GM19239 (cell line): ENCODE data around the gene HMG20A.

Experiments used
- DNase-seq: peaks from one replicate; pipeline ENCODE4 v3.0.0; 2011; ENCODE audit warnings: low spot score; ENCODE audit not compliant: insufficient read length
- FAIRE-seq: peaks from 2 replicates; lab custom pipeline; 2011; peaks lifted over from hg19 to GRCh38; lab: Jason Lieb, UNC

Gene HMG20A

DNA sequence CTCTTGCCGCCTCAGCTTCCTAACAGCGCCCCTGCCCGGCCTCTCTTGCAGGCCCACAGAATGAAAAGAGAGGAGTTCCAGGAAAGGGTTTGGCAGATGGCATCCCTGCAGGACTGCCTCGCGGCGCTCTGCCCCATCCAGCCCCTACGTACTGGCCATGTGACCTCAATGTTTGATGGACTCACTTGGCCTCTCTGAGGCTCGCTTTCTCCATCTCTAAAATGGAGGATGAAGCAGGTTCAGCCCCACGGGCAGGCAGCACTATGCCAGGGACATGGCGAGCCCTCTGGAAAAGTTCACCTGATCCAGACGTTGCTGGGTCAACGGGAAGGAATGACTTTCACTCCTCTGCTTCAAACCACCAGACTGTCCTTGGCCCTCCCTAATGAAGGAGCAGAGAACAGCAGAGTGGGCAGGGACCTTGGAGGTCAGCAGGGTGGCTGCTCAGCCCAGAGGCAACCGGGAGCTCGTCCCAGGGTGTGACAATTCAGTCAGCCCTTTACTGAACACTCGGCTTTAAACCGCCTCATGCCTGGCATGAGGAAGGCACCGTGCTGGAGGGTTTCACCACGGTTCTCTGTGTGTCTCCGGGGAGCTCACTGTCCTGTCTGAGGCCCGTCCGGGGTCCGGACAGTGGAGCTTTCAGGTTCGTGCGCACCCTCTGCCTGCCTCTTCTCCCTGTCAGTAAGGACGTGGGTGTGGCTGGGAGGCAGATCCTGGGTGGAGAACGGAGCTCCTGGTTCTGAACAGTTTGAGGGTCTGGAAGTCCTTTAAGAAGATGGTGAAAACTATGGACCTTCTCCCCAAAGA, 110.7 kb downstream of the HMG20A start:
- DNase-seq (no peak), FAIRE-seq (no peak)

DNA sequence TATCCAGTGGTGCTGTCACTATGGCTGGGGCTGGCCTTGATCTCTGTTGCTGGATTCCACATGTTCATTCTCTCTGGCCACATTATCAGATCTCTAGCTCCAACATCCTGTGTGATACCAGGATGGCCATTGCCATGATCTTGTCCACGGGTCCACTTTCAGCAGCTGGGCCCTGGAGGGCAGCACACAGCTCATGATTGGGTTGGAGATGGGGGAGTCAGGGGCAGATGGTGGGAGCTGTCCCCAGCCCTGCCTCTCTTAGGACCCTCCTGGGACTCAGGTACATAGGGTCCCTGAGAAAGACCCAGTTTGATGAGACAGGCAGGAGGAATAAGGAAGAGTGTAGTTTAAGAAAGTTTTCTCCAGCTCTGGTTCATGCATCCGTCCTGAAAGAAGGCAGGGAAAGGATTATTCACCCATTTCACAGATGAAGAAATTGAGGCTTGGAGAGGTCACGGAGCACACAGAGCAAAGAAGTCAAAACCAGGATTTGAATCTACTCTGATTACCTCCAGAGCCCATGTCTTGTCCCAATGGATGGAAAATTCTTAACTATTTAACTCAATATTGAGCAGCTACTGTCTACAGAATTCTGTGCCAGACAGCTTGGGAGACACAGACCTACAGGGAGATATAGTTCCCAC, 111.5 kb downstream of the HMG20A start:
- FAIRE-seq (no peak), DNase-seq (no peak)

DNA sequence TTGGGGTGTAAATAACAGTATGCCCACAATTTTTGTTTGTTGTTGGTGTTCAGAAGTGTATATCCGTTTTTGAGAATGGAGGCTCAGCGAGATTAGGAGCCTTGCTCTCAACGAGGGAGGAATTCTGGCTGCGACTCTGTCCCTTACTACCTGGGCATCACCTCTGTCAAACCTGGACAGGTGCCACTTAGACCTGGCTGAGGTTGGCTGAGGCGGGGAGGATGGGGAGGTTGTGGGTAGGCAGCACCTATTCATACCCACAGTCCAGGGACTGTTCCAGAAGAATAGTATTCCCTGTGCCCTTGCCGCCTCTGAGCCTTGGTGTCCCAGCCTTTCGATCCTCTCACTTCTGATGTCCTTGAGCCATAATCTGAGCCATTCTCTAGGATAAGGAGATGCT, 112.2 kb downstream of the HMG20A start:
- DNase-seq (no peak), FAIRE-seq (no peak)

DNA sequence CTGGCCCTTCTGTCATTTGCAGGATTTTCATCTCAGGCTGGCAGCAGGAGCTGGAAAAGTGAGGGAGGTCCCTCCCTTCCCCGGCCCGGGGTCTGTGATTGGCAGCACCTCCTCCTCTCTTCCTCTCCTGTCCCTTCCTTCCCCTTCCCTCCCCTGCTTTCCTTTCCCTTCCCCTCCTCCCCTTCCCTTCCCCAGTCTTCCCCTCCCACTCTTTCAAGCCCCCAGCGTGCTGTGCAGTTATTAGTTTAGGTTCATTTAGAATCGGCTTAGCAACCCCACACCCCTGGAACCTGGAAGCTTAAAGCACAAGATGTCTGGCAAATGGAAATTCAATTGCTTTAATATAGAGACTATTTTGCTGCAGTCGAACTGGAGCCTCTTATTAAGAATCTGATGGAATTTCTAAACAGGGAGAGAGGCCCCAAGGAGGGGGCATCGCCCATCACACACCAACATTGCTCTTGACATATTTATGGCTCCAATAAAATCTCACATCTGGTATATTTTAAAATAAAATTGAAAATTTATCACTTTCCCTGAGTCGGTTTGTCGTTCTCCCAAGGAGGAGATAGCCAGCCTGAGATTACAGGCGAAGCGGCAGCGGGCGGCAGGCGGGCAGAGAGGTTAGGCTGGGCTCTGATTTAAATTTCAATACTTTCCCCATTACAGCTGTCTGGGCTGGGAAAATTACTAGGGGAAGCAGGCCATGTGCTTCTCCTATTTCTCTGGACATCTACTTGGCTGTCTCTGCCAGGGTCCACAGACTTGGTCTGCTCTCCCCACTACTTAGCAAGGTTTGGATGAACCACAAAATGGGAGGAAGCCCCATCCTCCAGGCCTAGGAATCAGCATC, 113.1 kb downstream of the HMG20A start:
- DNase-seq (no peak), FAIRE-seq (no peak)
